ENCODE data around the gene B3GALT6. TPM values are rescaled to one million over a fixed set of nuclear protein-coding genes. Genes with fewer than 3 reads are reported as not detected.

The B3GALT6 gene
- total RNA-seq, 3 donors from 2014 or later = 38.0 to 40.8 (median 39.0) TPM

DNA sequence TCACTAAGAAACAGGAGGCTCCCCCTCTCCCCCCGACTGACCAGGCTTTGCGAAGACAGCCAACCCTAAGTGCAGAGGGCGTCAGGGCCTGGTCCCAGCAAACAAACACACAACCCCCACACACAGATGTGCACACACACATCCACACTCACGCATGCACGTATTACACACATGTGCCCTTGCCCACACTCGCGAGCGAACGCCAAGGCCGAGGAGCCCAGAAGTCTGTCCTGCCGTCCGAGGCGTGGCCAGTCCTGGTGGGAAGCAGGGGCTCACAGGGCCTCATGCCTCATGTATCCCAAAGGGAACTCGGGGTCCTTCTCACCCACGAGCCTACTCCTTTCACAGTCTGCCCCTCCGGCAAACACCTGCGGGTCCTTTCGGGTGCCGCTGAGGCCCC lies 2.3 kb upstream of the B3GALT6 start:
- no peaks in the 10 kb centered on the region for H3K27me3 Mint-ChIP-seq (ENCODE audit: low read depth)
- ATAC-seq (no peak), DNase-seq (no peak)
- H3K4me3 Mint-ChIP-seq = peak overlapping the region; percentile 94
- peaks cover 39% of the 10 kb centered on the region for H3K4me1 Mint-ChIP-seq (ENCODE audit: low read depth)
- no peaks in the 10 kb centered on the region for H3K9me3 Mint-ChIP-seq
- H3K36me3 Mint-ChIP-seq (ENCODE audit: insufficient read depth) = peaks cover 26% of the 10 kb centered on the region

DNA sequence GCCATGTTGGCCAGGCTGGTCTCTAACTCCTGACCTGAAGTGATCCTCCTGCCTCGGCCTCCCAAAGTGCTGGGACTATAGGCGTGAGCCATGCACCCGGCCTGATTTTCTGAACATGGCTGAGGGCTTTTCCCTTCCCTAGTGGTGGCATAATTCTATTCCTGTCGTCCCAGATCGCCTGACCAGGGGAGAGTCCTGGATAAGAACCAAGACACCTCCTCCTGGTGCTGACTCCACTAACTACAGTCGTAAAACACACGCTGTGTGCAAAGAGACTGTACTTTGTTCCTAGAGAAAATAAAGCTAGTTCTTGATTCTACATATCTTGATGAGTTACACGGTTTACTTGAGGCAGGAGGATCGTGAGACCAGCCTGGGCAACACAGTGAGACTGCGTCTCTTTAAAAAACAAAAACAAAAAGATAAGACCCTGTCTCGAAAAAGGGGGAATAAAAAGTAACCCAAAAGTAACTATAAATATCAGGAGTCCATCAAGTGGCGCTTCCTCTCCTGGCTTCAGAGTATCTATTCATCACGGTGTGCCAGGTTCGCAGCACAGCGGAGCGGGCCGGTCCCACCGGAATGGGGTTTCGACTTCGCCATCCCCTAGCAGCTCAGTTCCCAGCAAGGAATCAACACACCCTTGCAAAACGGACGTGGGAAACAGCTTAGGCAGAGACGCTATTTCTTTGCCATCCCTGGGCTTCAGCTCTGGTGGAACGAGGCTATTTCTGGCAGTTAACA lies 1.2 kb upstream of the B3GALT6 start:
- peaks cover 20% of the 10 kb centered on the region for H3K36me3 Mint-ChIP-seq (ENCODE audit: insufficient read depth)
- H3K9me3 Mint-ChIP-seq = no peaks in the 10 kb centered on the region
- peak overlapping the region; percentile 94 for H3K4me3 Mint-ChIP-seq
- no peaks in the 10 kb centered on the region for H3K27me3 Mint-ChIP-seq (ENCODE audit: low read depth)
- DNase-seq = no peak
- H3K4me1 Mint-ChIP-seq (ENCODE audit: low read depth) = peaks cover 36% of the 10 kb centered on the region
- ATAC-seq = no peak

DNA sequence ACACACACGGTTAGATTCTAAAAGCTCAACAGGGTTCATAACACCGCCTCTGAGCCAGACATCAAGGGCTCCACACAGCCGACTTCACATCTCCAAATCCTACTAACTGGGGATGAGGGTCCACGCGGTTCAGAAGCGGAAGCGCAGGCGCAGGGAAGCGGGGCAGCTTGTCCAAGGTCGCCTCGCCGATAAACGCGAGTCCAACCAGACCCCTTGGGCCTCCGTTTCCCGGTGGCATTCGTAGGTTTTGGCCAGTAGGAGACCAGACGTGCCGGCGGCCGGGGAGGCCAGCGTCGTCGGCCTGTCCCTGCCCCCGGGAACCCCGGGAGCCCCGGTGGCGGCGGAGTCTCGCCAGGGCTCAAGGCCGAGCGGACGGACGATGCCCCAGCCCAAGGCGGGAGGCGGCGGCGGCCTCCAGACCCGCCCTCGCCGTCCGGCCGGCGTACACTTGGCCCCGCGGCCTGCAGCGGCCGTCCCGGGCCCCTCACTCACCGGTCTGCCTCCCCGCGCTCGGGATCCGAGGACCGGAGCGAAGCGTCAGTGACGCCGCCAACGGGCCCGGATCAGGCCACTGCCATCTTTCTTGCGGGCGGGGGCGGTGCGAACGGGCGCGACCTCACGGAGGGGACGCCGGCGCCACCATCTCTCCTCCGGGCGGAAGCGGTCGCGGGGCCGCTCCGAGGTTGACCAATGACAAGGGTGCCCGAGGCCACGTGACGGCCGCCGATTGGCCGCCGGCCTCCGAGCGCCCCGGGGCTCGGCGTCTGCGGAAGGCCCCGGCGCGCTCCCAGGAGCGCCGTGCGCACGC lies 433 bp upstream of the B3GALT6 start, which contains the start of gene SDF4:
TSS of gene SDF4 (minus strand) at position 602 of the 808 bp plus-strand sequence. CDS start 3,229 bp downstream, outside the sequence.
- Mint-ChIP-seq H3K9me3 (no peaks in the 10 kb centered on the region), H3K4me1 (ENCODE audit: low read depth) (peaks cover 32% of the 10 kb centered on the region), H3K36me3 (ENCODE audit: insufficient read depth) (peaks cover 17% of the 10 kb centered on the region), H3K27me3 (ENCODE audit: low read depth) (no peaks in the 10 kb centered on the region), H3K4me3 (peak within 1 kb of the TSS; percentile 94)
- ATAC-seq = peak; percentile 95
- DNase-seq = peak; percentile 96

DNA sequence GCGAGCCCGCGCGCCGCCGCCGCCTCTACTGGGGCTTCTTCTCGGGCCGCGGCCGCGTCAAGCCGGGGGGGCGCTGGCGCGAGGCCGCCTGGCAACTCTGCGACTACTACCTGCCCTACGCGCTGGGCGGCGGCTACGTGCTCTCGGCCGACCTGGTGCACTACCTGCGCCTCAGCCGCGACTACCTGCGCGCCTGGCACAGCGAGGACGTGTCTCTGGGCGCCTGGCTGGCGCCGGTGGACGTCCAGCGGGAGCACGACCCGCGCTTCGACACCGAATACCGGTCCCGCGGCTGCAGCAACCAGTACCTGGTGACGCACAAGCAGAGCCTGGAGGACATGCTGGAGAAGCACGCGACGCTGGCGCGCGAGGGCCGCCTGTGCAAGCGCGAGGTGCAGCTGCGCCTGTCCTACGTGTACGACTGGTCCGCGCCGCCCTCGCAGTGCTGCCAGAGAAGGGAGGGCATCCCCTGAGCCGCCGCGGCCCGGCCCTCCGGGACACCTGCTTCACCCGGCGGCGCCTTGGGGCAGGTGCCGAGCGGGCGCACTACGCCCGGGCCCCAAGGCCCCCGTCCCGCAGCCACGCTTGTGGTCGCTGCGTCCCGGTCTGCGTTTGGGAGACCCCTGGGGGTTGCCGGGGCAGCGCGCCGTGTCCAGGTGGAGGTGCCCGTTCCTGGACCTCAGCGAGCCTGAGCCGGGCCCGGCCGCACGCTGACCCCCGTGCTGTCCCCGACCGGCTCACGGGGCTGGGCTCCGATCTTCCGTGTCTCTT lies 944 bp downstream of the B3GALT6 start:
- ATAC-seq = no peak
- Mint-ChIP-seq H3K36me3 (ENCODE audit: insufficient read depth) (peaks cover 17% of the 10 kb centered on the region), H3K9me3 (no peaks in the 10 kb centered on the region), H3K27me3 (ENCODE audit: low read depth) (no peaks in the 10 kb centered on the region), H3K4me1 (ENCODE audit: low read depth) (peaks cover 32% of the 10 kb centered on the region), H3K4me3 (peak overlapping the region; percentile 78)
- no peak for DNase-seq

DNA sequence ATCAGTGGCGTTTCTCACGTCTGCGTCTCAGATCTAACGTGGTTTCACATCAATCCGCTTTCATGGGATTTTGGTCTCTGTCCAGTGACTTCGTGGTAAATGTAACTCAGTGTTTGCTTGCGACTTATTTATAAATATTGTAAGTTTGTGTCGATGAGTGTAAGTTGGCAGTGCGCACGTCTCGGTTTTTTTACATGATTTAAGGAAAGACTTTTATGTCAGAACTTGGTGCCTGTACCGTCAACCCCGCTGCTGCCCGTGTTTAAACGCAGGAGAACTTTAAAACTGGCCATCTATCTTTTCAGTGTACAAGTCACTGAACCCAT lies 1.5 kb downstream of the B3GALT6 start:
- Mint-ChIP-seq H3K4me3 (peak overlapping the region; percentile 78), H3K36me3 (ENCODE audit: insufficient read depth) (peaks cover 17% of the 10 kb centered on the region), H3K9me3 (no peaks in the 10 kb centered on the region), H3K4me1 (ENCODE audit: low read depth) (peaks cover 30% of the 10 kb centered on the region), H3K27me3 (ENCODE audit: low read depth) (no peaks in the 10 kb centered on the region)
- ATAC-seq (no peak), DNase-seq (no peak)

DNA sequence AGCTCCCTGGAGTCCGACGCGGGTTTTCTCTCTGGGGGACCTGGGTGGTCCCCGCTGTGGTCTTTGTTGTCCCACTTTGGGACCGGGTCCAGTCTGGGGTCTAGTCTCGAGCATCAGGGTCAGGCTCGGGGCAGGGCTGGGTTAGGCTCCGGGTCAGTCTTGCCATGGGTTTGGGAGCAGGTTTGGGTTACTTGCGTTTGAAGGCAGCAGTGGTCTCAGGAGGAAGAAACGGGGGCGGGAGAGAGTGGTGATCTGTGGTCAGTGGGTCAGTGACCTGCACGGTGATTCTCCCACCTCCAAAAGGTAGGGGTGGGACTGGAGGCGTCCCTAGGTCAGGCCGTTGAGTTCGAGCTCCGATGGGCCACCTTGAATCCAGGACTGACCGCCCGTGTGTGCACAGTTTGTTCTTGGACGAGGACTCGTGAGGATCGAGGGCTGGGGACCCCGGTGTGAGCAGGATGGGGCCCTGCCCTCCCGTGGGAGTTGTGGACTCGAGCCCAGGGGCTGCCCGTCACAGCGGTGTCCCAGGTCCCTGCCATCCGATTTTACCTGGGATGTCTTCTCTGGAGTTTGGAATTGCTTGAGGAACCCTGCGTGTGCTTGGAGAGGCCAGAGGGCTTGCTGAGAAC lies 2.3 kb downstream of the B3GALT6 start:
- Mint-ChIP-seq H3K27me3 (ENCODE audit: low read depth) (peaks cover 1% of the 10 kb centered on the region), H3K36me3 (ENCODE audit: insufficient read depth) (peaks cover 17% of the 10 kb centered on the region), H3K9me3 (no peaks in the 10 kb centered on the region), H3K4me3 (peak overlapping the region; percentile 78), H3K4me1 (ENCODE audit: low read depth) (peaks cover 29% of the 10 kb centered on the region)
- DNase-seq = no peak
- ATAC-seq = no peak

DNA sequence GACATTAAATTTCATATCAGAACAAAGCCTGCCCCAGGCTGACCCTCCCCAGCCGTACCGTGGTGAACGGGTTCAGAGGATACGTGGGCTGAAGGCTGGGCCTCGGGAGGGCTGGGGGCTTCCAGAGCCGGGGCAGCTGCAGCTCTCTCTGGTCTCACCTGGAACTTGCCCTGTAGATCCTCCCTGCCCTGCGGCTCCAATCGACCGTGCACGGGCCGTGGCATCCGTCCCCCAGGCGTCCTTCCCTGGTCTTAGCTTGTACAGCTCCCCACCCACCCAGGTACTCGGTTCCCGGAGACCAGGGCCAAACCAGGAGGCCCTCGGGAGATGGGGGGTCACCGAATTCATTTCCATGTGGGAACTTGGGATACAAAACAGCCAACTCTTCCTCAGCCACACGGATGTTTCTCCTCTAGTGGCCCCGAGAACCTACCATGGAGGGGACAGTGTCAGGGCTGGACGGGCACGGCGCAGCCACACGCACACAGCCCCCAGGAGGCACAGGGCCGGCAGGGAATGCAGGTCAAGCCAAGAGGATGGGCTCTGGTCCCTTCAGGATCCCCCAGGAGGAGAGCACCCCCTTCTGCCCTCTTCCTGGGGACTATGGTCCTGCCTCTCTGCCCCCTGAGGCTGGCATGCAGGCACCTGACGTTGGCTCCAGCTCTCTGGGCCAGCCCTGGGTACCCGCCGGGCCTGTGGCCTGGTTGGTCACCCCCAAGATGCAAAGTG lies 3.1 kb downstream of the B3GALT6 start:
- no peaks in the 10 kb centered on the region for H3K9me3 Mint-ChIP-seq
- H3K27me3 Mint-ChIP-seq (ENCODE audit: low read depth) = peaks cover 1% of the 10 kb centered on the region
- H3K4me1 Mint-ChIP-seq (ENCODE audit: low read depth) = peaks cover 21% of the 10 kb centered on the region
- peaks cover 12% of the 10 kb centered on the region for H3K36me3 Mint-ChIP-seq (ENCODE audit: insufficient read depth)
- no peak for ATAC-seq
- no peak overlapping the region for H3K4me3 Mint-ChIP-seq
- DNase-seq = no peak

DNA sequence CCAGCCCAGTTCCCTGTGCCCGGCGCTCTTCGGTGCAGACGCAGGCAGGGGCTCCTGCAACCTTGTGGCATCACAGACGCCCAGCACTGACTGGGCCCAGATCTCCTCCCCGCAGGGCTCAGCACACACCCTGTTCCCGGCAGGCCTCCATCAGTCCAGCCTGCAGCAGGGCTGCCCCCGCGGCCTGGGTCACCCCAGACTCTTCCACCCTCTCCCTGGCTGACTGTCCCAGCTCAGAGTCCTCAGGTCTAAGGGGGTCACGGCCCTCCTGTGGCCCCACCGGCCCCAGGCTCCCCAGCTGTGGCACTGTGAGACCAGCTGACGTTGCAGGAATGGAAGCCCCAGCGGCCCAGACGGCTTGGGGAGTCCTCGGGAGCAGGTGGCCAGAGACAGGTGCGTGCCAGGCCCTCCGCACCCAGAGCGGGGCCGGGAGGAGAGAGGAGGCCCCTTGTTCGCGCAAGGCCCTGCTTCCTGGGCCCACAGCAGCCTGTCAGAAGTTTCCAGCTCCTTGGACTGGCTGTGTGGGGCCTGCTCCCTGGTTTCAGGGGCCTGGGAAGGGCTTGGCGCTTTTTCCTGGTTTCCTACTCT lies 4.2 kb downstream of the B3GALT6 start:
- H3K9me3 Mint-ChIP-seq = no peaks in the 10 kb centered on the region
- H3K4me1 Mint-ChIP-seq (ENCODE audit: low read depth) = peaks cover 15% of the 10 kb centered on the region
- ATAC-seq (no peak), DNase-seq (no peak)
- H3K36me3 Mint-ChIP-seq (ENCODE audit: insufficient read depth) = peaks cover 9% of the 10 kb centered on the region
- H3K4me3 Mint-ChIP-seq = no peak overlapping the region
- H3K27me3 Mint-ChIP-seq (ENCODE audit: low read depth) = peaks cover 1% of the 10 kb centered on the region

DNA sequence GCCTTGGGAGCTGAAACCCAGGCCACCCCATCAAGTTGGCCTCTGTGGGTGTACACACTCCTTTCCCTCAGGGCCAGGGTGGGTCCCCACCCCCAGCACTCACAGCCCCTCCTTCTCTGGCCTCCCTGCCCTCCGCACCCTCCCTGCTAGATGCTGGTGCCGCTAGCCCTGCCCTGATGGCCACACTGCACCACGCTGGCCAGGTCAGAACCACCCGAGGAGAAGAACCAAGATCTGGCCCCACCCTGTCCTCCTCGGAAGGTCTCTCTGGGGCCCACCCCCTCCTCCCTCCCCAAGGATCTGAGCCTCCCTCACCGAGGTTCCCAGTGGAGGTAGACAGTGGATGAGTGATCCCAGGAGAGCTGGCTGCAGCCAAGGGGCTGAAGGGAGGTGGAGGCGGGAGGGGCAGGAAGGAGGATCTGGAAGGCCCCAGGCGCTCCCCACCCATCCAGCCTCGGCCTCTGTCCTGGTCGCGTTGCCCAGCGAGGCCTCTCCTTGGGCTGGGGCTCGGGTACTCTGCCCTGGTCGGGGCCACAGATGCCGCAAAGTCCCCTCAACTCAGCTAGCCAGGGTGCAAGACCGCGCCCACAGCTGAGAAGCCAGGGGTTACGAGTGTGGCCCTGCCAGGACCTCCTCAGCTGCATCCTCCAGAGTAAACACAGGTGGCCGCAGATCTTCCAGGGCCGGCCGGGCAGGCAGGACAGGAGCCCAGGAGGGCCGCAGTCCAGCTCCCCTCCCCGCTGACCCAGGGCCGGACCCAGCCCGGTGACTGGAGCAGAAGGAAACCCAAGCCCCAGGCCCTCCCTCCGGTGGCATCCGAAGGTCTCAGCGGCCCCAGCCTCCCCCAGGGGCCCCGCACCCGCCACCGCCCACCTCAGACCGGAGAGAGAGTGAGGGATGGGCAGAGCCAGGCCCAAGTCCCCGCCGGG lies 5.2 kb downstream of the B3GALT6 start:
- Mint-ChIP-seq H3K4me3 (no peak overlapping the region), H3K4me1 (ENCODE audit: low read depth) (peaks cover 15% of the 10 kb centered on the region), H3K9me3 (no peaks in the 10 kb centered on the region), H3K36me3 (ENCODE audit: insufficient read depth) (peaks cover 9% of the 10 kb centered on the region), H3K27me3 (ENCODE audit: low read depth) (peaks cover 1% of the 10 kb centered on the region)
- DNase-seq = no peak
- no peak for ATAC-seq

GRCh38 chr1:1237874-1238701 lies 6.1 kb downstream of the B3GALT6 start:
- Mint-ChIP-seq H3K4me3 (no peak overlapping the region), H3K36me3 (ENCODE audit: insufficient read depth) (peaks cover 9% of the 10 kb centered on the region), H3K9me3 (no peaks in the 10 kb centered on the region), H3K27me3 (ENCODE audit: low read depth) (peaks cover 1% of the 10 kb centered on the region), H3K4me1 (ENCODE audit: low read depth) (peaks cover 15% of the 10 kb centered on the region)
- ATAC-seq = peak; percentile 17 to 20
- no peak for DNase-seq

GRCh38 chr1:1238702-1239178 lies 6.7 kb downstream of the B3GALT6 start:
- peaks cover 1% of the 10 kb centered on the region for H3K27me3 Mint-ChIP-seq (ENCODE audit: low read depth)
- H3K9me3 Mint-ChIP-seq = no peaks in the 10 kb centered on the region

GRCh38 chr1:1239227-1239613 lies 7.2 kb downstream of the B3GALT6 start:
- H3K36me3 Mint-ChIP-seq (ENCODE audit: insufficient read depth) = peaks cover 4% of the 10 kb centered on the region
- peaks cover 1% of the 10 kb centered on the region for H3K27me3 Mint-ChIP-seq (ENCODE audit: low read depth)
- H3K4me3 Mint-ChIP-seq = no peak overlapping the region
- no peaks in the 10 kb centered on the region for H3K9me3 Mint-ChIP-seq
- peaks cover 6% of the 10 kb centered on the region for H3K4me1 Mint-ChIP-seq (ENCODE audit: low read depth)
- no peak for ATAC-seq
- DNase-seq = no peak

More at GRCh38 chr1:1238702-1239178, 6.7 kb downstream of the B3GALT6 start:
- DNase-seq (no peak), ATAC-seq (no peak)
- Mint-ChIP-seq H3K36me3 (ENCODE audit: insufficient read depth) (peaks cover 6% of the 10 kb centered on the region), H3K4me1 (ENCODE audit: low read depth) (peaks cover 11% of the 10 kb centered on the region), H3K4me3 (no peak overlapping the region)

Data from activated T-cell treated with anti-CD3 and anti-CD28 coated beads, Interleukin-2, amount 50 U/mL, for 4 hours (primary cell).